GM23338 (cell line): Measurements from ENCODE around the gene EXOC2. TPM values are rescaled to one million over a fixed set of nuclear protein-coding genes. Genes with fewer than 3 reads are reported as not detected.

Experiments
- ATAC-seq: fragments of 200-7000 bp; cut with Tn5 transposase; 3 replicates; pipeline ENCODE4 v1.9.1; 2020
- DNase-seq: peaks from one replicate; pipeline ENCODE4 v3.0.0-alpha.2; 2015; ENCODE audit warnings: low spot score
- H2AFZ ChIP-seq: fragments of 200-600 bp; sonication (generic); 2 replicates; pipeline ENCODE4 v1.8.0; 2016; ENCODE audit warnings: antibody characterized with exemption, mild to moderate bottlenecking, moderate library complexity
- H3F3A ChIP-seq: fragments of 200-600 bp; sonication (generic); replicated peaks from 2 replicates; pipeline ENCODE4 v1.8.0; 2017; ENCODE audit warnings: antibody characterized with exemption, mixed run types, low read depth
- H3K27ac ChIP-seq: fragments of 200-600 bp; sonication (generic); 2 replicates; pipeline ENCODE4 v1.6.1; 2016; ENCODE audit warnings: low read depth
- H3K27me3 ChIP-seq: fragments of 200-600 bp; sonication (generic); 2 replicates; pipeline ENCODE4 v1.8.0; 2016; ENCODE audit warnings: mild to moderate bottlenecking, mixed run types, moderate library complexity; ENCODE audit not compliant: insufficient read depth
- H3K36me3 ChIP-seq: fragments of 200-600 bp; sonication (generic); 2 replicates; pipeline ENCODE4 v1.8.0; 2016; ENCODE audit warnings: mild to moderate bottlenecking; ENCODE audit not compliant: insufficient read depth
- H3K4me1 ChIP-seq: fragments of 200-600 bp; sonication (generic); 2 replicates; pipeline ENCODE4 v1.8.0; 2016; ENCODE audit warnings: mild to moderate bottlenecking, moderate library complexity; ENCODE audit not compliant: insufficient read depth
- H3K4me2 ChIP-seq: fragments of 200-600 bp; sonication (generic); 2 replicates; pipeline ENCODE4 v1.7.1; 2017; ENCODE audit warnings: mixed run types
- H3K4me3 ChIP-seq: fragments of 200-600 bp; sonication (generic); 2 replicates; pipeline ENCODE4 v1.6.1; 2016; ENCODE audit warnings: mixed run types
- H3K79me2 ChIP-seq: fragments of 200-600 bp; sonication (generic); replicated peaks from 2 replicates; pipeline ENCODE4 v1.8.0; 2017; ENCODE audit warnings: mild to moderate bottlenecking; ENCODE audit not compliant: insufficient read depth
- H3K9me2 ChIP-seq: fragments of 200-600 bp; sonication (generic); 2 replicates; pipeline ENCODE4 v1.8.0; 2017; ENCODE audit not compliant: insufficient read depth
- H4K20me1 ChIP-seq: fragments of 200-600 bp; sonication (generic); replicated peaks from 2 replicates; pipeline ENCODE4 v1.8.0; 2017; ENCODE audit warnings: mild to moderate bottlenecking; ENCODE audit not compliant: insufficient read depth
- H3K27ac Mint-ChIP-seq: 2 replicates; pipeline ENCODE4 v1.8.0; 2020; ENCODE audit warnings: inconsistent platforms, mild to moderate bottlenecking, moderate library complexity, mixed read lengths
- H3K27me3 Mint-ChIP-seq: 3 replicates; pipeline ENCODE4 v1.8.0; 2022; ENCODE audit warnings: low read depth, mild to moderate bottlenecking, moderate library complexity, mixed read lengths, inconsistent platforms; ENCODE audit not compliant: insufficient read depth, poor library complexity
- H3K36me3 Mint-ChIP-seq: 3 replicates; pipeline ENCODE4 v1.8.0; 2021; ENCODE audit warnings: low read depth, mild to moderate bottlenecking, inconsistent platforms, moderate library complexity, mixed read lengths
- H3K4me1 Mint-ChIP-seq: 3 replicates; pipeline ENCODE4 v1.8.0; 2020; ENCODE audit warnings: mild to moderate bottlenecking, inconsistent platforms, mixed read lengths
- H3K4me3 Mint-ChIP-seq: 3 replicates; pipeline ENCODE4 v1.8.0; 2021; ENCODE audit warnings: moderate library complexity, mild to moderate bottlenecking, inconsistent platforms, mixed read lengths
- H3K9me3 Mint-ChIP-seq: 3 replicates; pipeline ENCODE4 v1.8.0; 2020; ENCODE audit warnings: moderate library complexity, mild to moderate bottlenecking, inconsistent platforms, mixed read lengths
- CREB1 ChIP-seq: fragments of 250-450 bp; sonication (Bioruptor Pico); IDR thresholded peaks from 2 replicates; pipeline ENCODE4 v1.5.0; 2020; ENCODE audit warnings: low read depth, mild to moderate bottlenecking, moderate library complexity
- EZH2 ChIP-seq: fragments of 200-600 bp; sonication (generic); IDR thresholded peaks from one replicate; pipeline ENCODE4 v1.8.0; 2017; ENCODE audit warnings: antibody characterized with exemption, mild to moderate bottlenecking, low read depth; ENCODE audit not compliant: unreplicated experiment
- EZH2phosphoT487 ChIP-seq: fragments of 200-600 bp; sonication (generic); IDR thresholded peaks from one replicate; pipeline ENCODE4 v1.8.1; 2018; ENCODE audit warnings: antibody characterized with exemption; ENCODE audit not compliant: unreplicated experiment
- JUNB ChIP-seq: IDR thresholded peaks from one replicate; pipeline ENCODE4 v1.6.1; 2016; ENCODE audit warnings: antibody characterized with exemption; ENCODE audit not compliant: unreplicated experiment
- NANOG ChIP-seq: IDR thresholded peaks from 2 replicates; pipeline ENCODE4 v1.6.1; 2016; ENCODE audit warnings: antibody characterized with exemption, borderline replicate concordance
- ZNF114 ChIP-seq: fragments of 250-450 bp; sonication (Bioruptor Pico); IDR thresholded peaks from 2 replicates; pipeline ENCODE4 v1.5.0; 2020; ENCODE audit warnings: mild to moderate bottlenecking, moderate library complexity
- ZNF331 ChIP-seq: fragments of 250-450 bp; sonication (Bioruptor Pico); IDR thresholded peaks from 2 replicates; pipeline ENCODE4 v1.5.0; 2020; ENCODE audit warnings: low read depth, mild to moderate bottlenecking, moderate library complexity
- long read RNA-seq: library from polyadenylated mRNA; unstranded; transcript quantifications from one replicate; pipeline ENCODE4 v2.0.0, GENCODE V29; 2020; ENCODE audit not compliant: unreplicated experiment
- polyA plus RNA-seq: library from polyadenylated mRNA; unstranded; fragments of >200 nt; fragmentation: Nextera tagmentation; extraction: Ambion mirVana; gene quantifications from 2 replicates; pipeline ENCODE4 v1.2.1, GENCODE V29; 2016
- total RNA-seq: library from RNA; depleted of rRNA; stranded (reverse); fragments of >200 nt; shearing (Covaris generic); gene quantifications from 2 replicates; pipeline ENCODE4 v1.2.3, GENCODE V29; 2014; rRNA removed
- TF ChIP-seq, protein P1 (sequence below): fragments of 250-450 bp; sonication (Bioruptor Pico); IDR thresholded peaks from 2 replicates; pipeline ENCODE4 v1.5.0; 2020; ENCODE audit warnings: mild to moderate bottlenecking, moderate library complexity
- TF ChIP-seq, protein P2 (sequence below): IDR thresholded peaks from one replicate; pipeline ENCODE4 v1.6.1; 2018; ENCODE audit warnings: antibody characterized with exemption; ENCODE audit not compliant: unreplicated experiment
- TF ChIP-seq, protein P3 (sequence below), 2 experiments: fragments of 200-600 bp in 1 of 2; sonication (generic) in 1 of 2; conservative IDR thresholded peaks; 2 replicates each; pipeline versions ENCODE4 v1.5.1 to v1.6.1; 2016 to 2017; ENCODE audit warnings: antibody characterized with exemption in 2 of 2, low read depth in 2 of 2, mild to moderate bottlenecking in 2 of 2, moderate library complexity in 1 of 2

EXOC2 gene, protein sequence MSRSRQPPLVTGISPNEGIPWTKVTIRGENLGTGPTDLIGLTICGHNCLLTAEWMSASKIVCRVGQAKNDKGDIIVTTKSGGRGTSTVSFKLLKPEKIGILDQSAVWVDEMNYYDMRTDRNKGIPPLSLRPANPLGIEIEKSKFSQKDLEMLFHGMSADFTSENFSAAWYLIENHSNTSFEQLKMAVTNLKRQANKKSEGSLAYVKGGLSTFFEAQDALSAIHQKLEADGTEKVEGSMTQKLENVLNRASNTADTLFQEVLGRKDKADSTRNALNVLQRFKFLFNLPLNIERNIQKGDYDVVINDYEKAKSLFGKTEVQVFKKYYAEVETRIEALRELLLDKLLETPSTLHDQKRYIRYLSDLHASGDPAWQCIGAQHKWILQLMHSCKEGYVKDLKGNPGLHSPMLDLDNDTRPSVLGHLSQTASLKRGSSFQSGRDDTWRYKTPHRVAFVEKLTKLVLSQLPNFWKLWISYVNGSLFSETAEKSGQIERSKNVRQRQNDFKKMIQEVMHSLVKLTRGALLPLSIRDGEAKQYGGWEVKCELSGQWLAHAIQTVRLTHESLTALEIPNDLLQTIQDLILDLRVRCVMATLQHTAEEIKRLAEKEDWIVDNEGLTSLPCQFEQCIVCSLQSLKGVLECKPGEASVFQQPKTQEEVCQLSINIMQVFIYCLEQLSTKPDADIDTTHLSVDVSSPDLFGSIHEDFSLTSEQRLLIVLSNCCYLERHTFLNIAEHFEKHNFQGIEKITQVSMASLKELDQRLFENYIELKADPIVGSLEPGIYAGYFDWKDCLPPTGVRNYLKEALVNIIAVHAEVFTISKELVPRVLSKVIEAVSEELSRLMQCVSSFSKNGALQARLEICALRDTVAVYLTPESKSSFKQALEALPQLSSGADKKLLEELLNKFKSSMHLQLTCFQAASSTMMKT
- 90.1 and 93.6 TPM in 2 replicates for total RNA-seq
- 28.7 and 29.8 TPM in 2 replicates for polyA plus RNA-seq
- long read RNA-seq, full-length matches to known transcripts: 3 of 9 reads
- long read RNA-seq, partial matches to known transcripts: 4 of 9 reads
- long read RNA-seq, other reads (novel, unspliced or antisense): 2 of 9 reads

DNA sequence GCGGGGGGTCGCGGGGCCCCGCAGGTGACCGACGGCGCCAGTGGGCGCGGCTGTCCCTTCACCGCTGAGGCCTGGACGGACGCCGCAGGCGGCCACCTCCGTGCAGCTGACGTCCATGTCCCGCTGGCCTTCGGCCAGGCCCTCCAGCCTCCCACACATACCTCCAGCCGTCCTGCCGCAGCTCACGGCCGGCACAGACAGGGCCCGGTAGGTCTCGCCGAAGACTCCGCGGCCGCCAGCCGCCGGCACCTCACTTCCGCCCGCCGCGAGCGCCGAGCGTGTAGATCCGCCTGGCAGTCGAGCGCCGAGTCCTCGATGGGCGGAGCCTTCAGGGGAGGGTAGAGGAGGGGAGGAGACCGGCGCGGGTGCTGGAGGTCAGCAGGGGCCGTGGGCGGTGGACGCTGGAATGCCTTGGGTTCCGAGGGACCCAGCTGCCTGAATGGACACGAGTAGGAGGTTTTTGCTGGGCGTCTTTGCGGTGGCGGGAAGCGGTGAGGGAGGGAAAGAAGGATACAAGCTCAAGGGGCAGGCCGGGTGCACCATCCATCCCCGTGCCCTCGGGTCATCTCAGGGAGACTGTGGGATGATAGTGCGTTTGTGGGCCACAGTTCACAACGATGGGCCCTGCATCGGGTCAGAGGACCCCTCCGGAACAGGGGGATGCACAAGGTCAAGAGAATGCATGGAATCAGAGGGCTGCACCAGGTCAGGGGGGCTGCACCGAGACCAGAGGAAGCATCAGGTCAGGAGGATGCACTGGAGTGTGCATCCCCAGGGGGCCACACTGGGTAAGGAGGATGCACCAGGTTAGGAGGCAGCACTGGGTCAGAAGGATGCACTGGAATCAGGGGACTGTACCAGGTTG is at the start of gene EXOC2:
TSS of gene EXOC2 (minus strand) at position 282 of the 865 bp plus-strand sequence. CDS start 55,321 bp downstream, outside the sequence.
- DNase-seq: peak; percentile 93
- peak within 1 kb of the TSS; percentile 81 for H3K27ac ChIP-seq
- no peaks in the 10 kb centered on the region for H3K9me2 ChIP-seq
- peak within 1 kb of the TSS; percentile 81 for H2AFZ ChIP-seq
- Mint-ChIP-seq H3K27ac (peak within 1 kb of the TSS; percentile 88), H3K4me3 (peak within 1 kb of the TSS; percentile 93), H3K36me3 (peaks cover 12% of the 10 kb centered on the region; the same call in 2 of the 3 replicates), H3K27me3 (peaks cover 12% of the 10 kb centered on the region), H3K9me3 (no peaks in the 10 kb centered on the region), H3K4me1 (peaks cover 37% of the 10 kb centered on the region)
- peaks cover 73% of the 10 kb centered on the region for H3K79me2 ChIP-seq
- no peaks in the 10 kb centered on the region for H3K36me3 ChIP-seq
- no peaks in the 10 kb centered on the region for H4K20me1 ChIP-seq
- H3K4me3 ChIP-seq: peak within 1 kb of the TSS; percentile 76
- peaks cover 42% of the 10 kb centered on the region for H3K4me1 ChIP-seq
- H3F3A ChIP-seq: 0 out of 2 replicates have a peak, but pooled peaks cover 3% of the 10 kb centered on the region
- H3K27me3 ChIP-seq: no peaks in the 10 kb centered on the region
- ATAC-seq: peak; percentile 87
- H3K4me2 ChIP-seq: peak within 1 kb of the TSS; percentile 88
- TF ChIP-seq EZH2: no peak
- TF ChIP-seq, protein P1, sequence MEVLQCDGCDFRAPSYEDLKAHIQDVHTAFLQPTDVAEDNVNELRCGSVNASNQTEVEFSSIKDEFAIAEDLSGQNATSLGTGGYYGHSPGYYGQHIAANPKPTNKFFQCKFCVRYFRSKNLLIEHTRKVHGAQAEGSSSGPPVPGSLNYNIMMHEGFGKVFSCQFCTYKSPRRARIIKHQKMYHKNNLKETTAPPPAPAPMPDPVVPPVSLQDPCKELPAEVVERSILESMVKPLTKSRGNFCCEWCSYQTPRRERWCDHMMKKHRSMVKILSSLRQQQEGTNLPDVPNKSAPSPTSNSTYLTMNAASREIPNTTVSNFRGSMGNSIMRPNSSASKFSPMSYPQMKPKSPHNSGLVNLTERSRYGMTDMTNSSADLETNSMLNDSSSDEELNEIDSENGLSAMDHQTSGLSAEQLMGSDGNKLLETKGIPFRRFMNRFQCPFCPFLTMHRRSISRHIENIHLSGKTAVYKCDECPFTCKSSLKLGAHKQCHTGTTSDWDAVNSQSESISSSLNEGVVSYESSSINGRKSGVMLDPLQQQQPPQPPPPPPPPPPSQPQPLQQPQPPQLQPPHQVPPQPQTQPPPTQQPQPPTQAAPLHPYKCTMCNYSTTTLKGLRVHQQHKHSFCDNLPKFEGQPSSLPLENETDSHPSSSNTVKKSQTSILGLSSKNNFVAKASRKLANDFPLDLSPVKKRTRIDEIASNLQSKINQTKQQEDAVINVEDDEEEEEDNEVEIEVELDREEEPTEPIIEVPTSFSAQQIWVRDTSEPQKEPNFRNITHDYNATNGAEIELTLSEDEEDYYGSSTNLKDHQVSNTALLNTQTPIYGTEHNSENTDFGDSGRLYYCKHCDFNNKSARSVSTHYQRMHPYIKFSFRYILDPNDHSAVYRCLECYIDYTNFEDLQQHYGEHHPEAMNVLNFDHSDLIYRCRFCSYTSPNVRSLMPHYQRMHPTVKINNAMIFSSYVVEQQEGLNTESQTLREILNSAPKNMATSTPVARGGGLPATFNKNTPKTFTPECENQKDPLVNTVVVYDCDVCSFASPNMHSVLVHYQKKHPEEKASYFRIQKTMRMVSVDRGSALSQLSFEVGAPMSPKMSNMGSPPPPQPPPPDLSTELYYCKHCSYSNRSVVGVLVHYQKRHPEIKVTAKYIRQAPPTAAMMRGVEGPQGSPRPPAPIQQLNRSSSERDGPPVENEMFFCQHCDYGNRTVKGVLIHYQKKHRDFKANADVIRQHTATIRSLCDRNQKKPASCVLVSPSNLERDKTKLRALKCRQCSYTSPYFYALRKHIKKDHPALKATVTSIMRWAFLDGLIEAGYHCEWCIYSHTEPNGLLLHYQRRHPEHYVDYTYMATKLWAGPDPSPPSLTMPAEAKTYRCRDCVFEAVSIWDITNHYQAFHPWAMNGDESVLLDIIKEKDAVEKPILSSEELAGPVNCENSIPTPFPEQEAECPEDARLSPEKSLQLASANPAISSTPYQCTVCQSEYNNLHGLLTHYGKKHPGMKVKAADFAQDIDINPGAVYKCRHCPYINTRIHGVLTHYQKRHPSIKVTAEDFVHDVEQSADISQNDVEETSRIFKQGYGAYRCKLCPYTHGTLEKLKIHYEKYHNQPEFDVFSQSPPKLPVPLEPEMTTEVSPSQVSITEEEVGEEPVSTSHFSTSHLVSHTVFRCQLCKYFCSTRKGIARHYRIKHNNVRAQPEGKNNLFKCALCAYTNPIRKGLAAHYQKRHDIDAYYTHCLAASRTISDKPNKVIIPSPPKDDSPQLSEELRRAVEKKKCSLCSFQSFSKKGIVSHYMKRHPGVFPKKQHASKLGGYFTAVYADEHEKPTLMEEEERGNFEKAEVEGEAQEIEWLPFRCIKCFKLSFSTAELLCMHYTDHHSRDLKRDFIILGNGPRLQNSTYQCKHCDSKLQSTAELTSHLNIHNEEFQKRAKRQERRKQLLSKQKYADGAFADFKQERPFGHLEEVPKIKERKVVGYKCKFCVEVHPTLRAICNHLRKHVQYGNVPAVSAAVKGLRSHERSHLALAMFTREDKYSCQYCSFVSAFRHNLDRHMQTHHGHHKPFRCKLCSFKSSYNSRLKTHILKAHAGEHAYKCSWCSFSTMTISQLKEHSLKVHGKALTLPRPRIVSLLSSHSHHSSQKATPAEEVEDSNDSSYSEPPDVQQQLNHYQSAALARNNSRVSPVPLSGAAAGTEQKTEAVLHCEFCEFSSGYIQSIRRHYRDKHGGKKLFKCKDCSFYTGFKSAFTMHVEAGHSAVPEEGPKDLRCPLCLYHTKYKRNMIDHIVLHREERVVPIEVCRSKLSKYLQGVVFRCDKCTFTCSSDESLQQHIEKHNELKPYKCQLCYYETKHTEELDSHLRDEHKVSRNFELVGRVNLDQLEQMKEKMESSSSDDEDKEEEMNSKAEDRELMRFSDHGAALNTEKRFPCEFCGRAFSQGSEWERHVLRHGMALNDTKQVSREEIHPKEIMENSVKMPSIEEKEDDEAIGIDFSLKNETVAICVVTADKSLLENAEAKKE: no peak
- no peak for TF ChIP-seq ZNF114 (CRISPR knock-in tag)
- TF ChIP-seq EZH2phosphoT487: no peak
- no peak for TF ChIP-seq ZNF331 (CRISPR knock-in tag)
- TF ChIP-seq CREB1 (CRISPR knock-in tag): peak; percentile 87
- TF ChIP-seq, protein P2, sequence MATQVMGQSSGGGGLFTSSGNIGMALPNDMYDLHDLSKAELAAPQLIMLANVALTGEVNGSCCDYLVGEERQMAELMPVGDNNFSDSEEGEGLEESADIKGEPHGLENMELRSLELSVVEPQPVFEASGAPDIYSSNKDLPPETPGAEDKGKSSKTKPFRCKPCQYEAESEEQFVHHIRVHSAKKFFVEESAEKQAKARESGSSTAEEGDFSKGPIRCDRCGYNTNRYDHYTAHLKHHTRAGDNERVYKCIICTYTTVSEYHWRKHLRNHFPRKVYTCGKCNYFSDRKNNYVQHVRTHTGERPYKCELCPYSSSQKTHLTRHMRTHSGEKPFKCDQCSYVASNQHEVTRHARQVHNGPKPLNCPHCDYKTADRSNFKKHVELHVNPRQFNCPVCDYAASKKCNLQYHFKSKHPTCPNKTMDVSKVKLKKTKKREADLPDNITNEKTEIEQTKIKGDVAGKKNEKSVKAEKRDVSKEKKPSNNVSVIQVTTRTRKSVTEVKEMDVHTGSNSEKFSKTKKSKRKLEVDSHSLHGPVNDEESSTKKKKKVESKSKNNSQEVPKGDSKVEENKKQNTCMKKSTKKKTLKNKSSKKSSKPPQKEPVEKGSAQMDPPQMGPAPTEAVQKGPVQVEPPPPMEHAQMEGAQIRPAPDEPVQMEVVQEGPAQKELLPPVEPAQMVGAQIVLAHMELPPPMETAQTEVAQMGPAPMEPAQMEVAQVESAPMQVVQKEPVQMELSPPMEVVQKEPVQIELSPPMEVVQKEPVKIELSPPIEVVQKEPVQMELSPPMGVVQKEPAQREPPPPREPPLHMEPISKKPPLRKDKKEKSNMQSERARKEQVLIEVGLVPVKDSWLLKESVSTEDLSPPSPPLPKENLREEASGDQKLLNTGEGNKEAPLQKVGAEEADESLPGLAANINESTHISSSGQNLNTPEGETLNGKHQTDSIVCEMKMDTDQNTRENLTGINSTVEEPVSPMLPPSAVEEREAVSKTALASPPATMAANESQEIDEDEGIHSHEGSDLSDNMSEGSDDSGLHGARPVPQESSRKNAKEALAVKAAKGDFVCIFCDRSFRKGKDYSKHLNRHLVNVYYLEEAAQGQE: no peak
- TF ChIP-seq, protein P3, sequence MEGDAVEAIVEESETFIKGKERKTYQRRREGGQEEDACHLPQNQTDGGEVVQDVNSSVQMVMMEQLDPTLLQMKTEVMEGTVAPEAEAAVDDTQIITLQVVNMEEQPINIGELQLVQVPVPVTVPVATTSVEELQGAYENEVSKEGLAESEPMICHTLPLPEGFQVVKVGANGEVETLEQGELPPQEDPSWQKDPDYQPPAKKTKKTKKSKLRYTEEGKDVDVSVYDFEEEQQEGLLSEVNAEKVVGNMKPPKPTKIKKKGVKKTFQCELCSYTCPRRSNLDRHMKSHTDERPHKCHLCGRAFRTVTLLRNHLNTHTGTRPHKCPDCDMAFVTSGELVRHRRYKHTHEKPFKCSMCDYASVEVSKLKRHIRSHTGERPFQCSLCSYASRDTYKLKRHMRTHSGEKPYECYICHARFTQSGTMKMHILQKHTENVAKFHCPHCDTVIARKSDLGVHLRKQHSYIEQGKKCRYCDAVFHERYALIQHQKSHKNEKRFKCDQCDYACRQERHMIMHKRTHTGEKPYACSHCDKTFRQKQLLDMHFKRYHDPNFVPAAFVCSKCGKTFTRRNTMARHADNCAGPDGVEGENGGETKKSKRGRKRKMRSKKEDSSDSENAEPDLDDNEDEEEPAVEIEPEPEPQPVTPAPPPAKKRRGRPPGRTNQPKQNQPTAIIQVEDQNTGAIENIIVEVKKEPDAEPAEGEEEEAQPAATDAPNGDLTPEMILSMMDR (conservative IDR thresholded peaks at IDR 0.05; ENCODE audit: low read depth in 2 of 2): no peak
- TF ChIP-seq NANOG: no peak
- no peak for TF ChIP-seq JUNB
